Endothelial cell (in vitro differentiated cells): ENCODE results near the gene SLCO3A1. TPM values are rescaled to one million over a fixed set of nuclear protein-coding genes. Genes with fewer than 3 reads are reported as not detected.
A peak's percentile ranks its signal among the peaks of the same experiment; 100 is the strongest.

Source experiments
- DNase-seq: peaks from one replicate; pipeline ENCODE4 v3.0.0; 2021; ENCODE audit warnings: low spot score
- H3K27ac Mint-ChIP-seq: one replicate; pipeline ENCODE4 v1.8.0; 2021; ENCODE audit warnings: mixed read lengths, inconsistent platforms; ENCODE audit not compliant: unreplicated experiment
- H3K27me3 Mint-ChIP-seq: one replicate; pipeline ENCODE4 v1.8.0; 2021; ENCODE audit warnings: mild to moderate bottlenecking, moderate library complexity, mixed read lengths, inconsistent platforms; ENCODE audit not compliant: unreplicated experiment
- H3K36me3 Mint-ChIP-seq: one replicate; pipeline ENCODE4 v1.8.0; 2021; ENCODE audit warnings: mild to moderate bottlenecking, low read depth, mixed read lengths, inconsistent platforms; ENCODE audit not compliant: unreplicated experiment
- H3K4me1 Mint-ChIP-seq: one replicate; pipeline ENCODE4 v1.8.0; 2021; ENCODE audit warnings: mild to moderate bottlenecking, mixed read lengths, inconsistent platforms; ENCODE audit not compliant: unreplicated experiment
- H3K4me3 Mint-ChIP-seq: one replicate; pipeline ENCODE4 v1.8.0; 2021; ENCODE audit warnings: mild to moderate bottlenecking, mixed read lengths, inconsistent platforms; ENCODE audit not compliant: unreplicated experiment
- H3K9me3 Mint-ChIP-seq: one replicate; pipeline ENCODE4 v1.8.0; 2021; ENCODE audit warnings: mixed read lengths, inconsistent platforms; ENCODE audit not compliant: unreplicated experiment
- CTCF ChIP-seq: fragments of 200-600 bp; sonication (generic); IDR thresholded peaks from one replicate; pipeline ENCODE4 v1.5.0; 2021; ENCODE audit warnings: antibody characterized with exemption; ENCODE audit not compliant: unreplicated experiment
- total RNA-seq: library from RNA; stranded (reverse); fragmentation: NEBNext Ultra II Directional; extraction: Animal tissue kit (Norgen Biotek cat#: 25700); gene quantifications from one replicate; pipeline ENCODE4 v1.2.1, GENCODE V29; 2021; ENCODE audit not compliant: unreplicated experiment

SLCO3A1 gene
- total RNA-seq, 1 donor from 2014 or later = 30.9 TPM

- peaks cover 23% of the 10 kb centered on the region for H3K4me1 Mint-ChIP-seq
- no peaks in the 10 kb centered on the region for H3K9me3 Mint-ChIP-seq
- H3K27me3 Mint-ChIP-seq = peaks cover 2% of the 10 kb centered on the region
- H3K27ac Mint-ChIP-seq = peak overlapping the region; percentile 7
- DNase-seq = no peak
- TF ChIP-seq CTCF = no peak
- no peak overlapping the region for H3K4me3 Mint-ChIP-seq
- H3K36me3 Mint-ChIP-seq = peaks cover under 1% of the 10 kb centered on the region
Observed at GRCh38 chr15:92044203-92044909, 190.8 kb downstream of the SLCO3A1 start.

- H3K27ac Mint-ChIP-seq = no peak overlapping the region
Observed at GRCh38 chr15:92047900-92048299, 194.4 kb downstream of the SLCO3A1 start.

GRCh38 chr15:92048739-92049138, 195.2 kb downstream of the SLCO3A1 start:
- DNase-seq = no peak
- H3K27me3 Mint-ChIP-seq = peaks cover 6% of the 10 kb centered on the region
- H3K4me1 Mint-ChIP-seq = peaks cover 34% of the 10 kb centered on the region
- no peak overlapping the region for H3K27ac Mint-ChIP-seq
- no peak for TF ChIP-seq CTCF
- no peak overlapping the region for H3K4me3 Mint-ChIP-seq
- no peaks in the 10 kb centered on the region for H3K9me3 Mint-ChIP-seq
- no peaks in the 10 kb centered on the region for H3K36me3 Mint-ChIP-seq

More at GRCh38 chr15:92047900-92048299, 194.4 kb downstream of the SLCO3A1 start:
- Mint-ChIP-seq H3K9me3 (no peaks in the 10 kb centered on the region), H3K27me3 (peaks cover 6% of the 10 kb centered on the region), H3K4me1 (peaks cover 34% of the 10 kb centered on the region), H3K36me3 (no peaks in the 10 kb centered on the region), H3K4me3 (no peak overlapping the region)
- no peak for TF ChIP-seq CTCF
- no peak for DNase-seq

- no peak for TF ChIP-seq CTCF
- Mint-ChIP-seq H3K36me3 (no peaks in the 10 kb centered on the region), H3K9me3 (no peaks in the 10 kb centered on the region), H3K4me3 (no peak overlapping the region), H3K4me1 (peaks cover 28% of the 10 kb centered on the region), H3K27ac (no peak overlapping the region), H3K27me3 (peaks cover 4% of the 10 kb centered on the region)
- no peak for DNase-seq
Observed at GRCh38 chr15:92049290-92049989, 195.9 kb downstream of the SLCO3A1 start.

GRCh38 chr15:92050220-92050898, 196.9 kb downstream of the SLCO3A1 start:
- Mint-ChIP-seq H3K4me1 (peaks cover 24% of the 10 kb centered on the region), H3K4me3 (no peak overlapping the region), H3K27ac (no peak overlapping the region), H3K27me3 (peaks cover 4% of the 10 kb centered on the region), H3K36me3 (no peaks in the 10 kb centered on the region), H3K9me3 (no peaks in the 10 kb centered on the region)
- no peak for DNase-seq
- TF ChIP-seq CTCF = no peak
